RWPE1 (cell line): Measurements from ENCODE around the gene STX2.

Experiments used
- CTCF ChIA-PET: fragments of 350-600 bp; sonication (Branson Sonifier 250); formaldehyde crosslinking; extraction: SDS; loops from one replicate; lab custom pipeline; 2021; lab: Yijun Ruan, JAX
- POLR2A ChIA-PET: fragments of 400-600 bp; formaldehyde crosslinking; extraction: SDS; loops from one replicate; lab custom pipeline; 2020; ENCODE audit warnings: antibody characterized with exemption; ENCODE audit not compliant: low non-redundant PET; lab: Yijun Ruan, JAX
- DNase-seq: peaks from one replicate; pipeline ENCODE4 v3.0.0; 2012; ENCODE audit warnings: low spot score
- H3K27ac ChIP-seq: fragments of 450-650 bp; 2 replicates; pipeline ENCODE4 v1.5.1; 2017
- CTCF ChIP-seq: fragments of 450-650 bp; conservative IDR thresholded peaks from 2 replicates; pipeline ENCODE4 v1.5.1; 2017; ENCODE audit warnings: low read depth, mild to moderate bottlenecking

Gene STX2

GRCh38 chr12:130748786-130749185, 90.3 kb downstream of the STX2 start:
- CTCF ChIA-PET, result interaction anchor here (0.6 to 2.0 kb wide), 21 partner anchors 8 to 946 kb away, joined by 3 to 12 read pairs (median 4); no protein-coding TSS in a partner anchor
- TF ChIP-seq CTCF, result no peak
- no peak for DNase-seq
- H3K27ac ChIP-seq, result no peak overlapping the region
- POLR2A ChIA-PET, result no interaction called here

DNA sequence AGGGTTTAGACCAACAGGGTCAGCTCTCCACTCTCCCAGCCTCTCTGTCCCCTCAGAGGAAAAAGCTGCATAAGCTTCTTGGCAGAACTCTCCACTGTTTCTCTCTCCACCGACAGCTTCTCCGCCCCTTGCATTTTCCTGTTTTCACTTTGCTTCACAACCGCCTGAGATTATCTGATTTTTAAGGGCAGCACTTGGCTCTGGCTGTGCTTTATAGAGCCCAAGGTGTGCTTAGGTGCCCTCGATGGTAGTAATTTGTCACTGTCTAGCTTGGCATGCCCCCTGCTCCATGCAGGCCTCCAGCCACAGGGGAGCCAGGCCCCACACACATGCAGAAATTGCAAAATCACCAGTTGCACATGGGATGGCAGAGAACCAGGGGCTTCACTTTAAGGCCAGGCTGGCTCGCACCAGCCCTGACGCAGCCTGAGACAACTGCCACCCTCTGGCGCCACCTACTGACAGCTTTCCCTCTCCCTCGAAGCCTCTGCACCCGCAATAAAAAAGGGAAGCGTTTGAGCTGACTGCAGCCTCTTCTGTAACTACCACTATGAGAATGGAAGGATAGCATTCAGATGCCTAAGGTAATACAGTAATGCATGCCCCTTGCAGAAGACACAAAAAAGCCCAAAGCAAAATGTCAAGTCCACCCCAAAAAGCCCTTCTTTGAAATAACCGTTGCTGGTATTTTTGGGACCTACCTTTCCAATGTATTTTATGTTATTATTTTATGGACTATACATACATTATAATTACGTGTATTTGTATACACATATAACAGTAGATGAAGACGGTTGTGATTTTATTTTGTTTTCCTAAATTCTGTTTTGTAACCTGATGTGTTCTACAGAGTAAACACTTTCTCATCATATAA, 90.9 kb downstream of the STX2 start:
- TF ChIP-seq CTCF, result peak; percentile 85
- DNase-seq, result peak; percentile 64
- ChIA-PET CTCF (interaction anchor here (0.6 to 2.0 kb wide), 29 partner anchors 8 to 946 kb away, joined by 3 to 12 read pairs (median 4); no protein-coding TSS in a partner anchor), POLR2A (no interaction called here)
- H3K27ac ChIP-seq, result no peak overlapping the region

DNA sequence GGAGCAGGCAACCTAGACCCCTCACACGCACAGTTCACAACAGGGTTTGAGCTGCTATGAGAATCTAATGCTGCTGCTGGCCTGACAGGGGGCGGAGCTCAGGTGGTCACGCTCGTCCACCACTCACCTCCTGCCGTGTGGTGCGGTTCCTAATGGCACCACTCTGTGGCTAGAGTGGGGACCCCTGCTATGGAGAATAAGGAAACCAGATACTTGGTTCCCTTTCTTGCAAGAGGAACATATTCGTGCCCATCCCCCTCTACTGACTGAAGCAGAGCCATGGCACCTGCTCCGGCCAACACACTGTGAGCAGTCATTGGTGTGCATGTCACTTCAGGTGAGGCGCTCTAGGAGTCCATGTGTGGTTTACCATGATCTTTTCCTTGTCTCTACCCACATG, 92.5 kb downstream of the STX2 start:
- ChIA-PET POLR2A (no interaction called here), CTCF (interaction anchor here (2.0 kb wide), 1 partner anchor 85 kb away, joined by 12 read pairs; no protein-coding TSS in a partner anchor)
- no peak for DNase-seq

DNA sequence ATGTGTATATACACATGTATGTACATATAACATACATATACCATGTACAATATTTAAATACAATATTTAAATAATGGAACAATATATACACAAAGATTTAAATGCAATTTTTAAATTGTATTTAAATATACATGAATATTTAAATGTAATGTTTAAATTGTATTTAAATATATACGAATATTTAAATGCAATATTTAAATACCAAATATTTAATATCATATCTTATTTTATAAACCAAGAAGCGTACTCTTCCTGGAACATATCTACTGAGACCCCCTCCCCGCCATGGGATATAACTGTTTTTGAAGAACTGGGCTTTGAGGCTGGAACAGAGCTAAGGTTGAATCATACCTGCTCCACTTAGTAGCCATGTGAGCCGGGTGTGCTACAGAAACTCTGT, 93.1 kb downstream of the STX2 start:
- no peak for TF ChIP-seq CTCF
- DNase-seq, result no peak
- ChIA-PET POLR2A (no interaction called here), CTCF (no interaction called here)
- no peak overlapping the region for H3K27ac ChIP-seq

More for the DNA sequence above, 92.5 kb downstream of the STX2 start:
- no peak for TF ChIP-seq CTCF
- no peak overlapping the region for H3K27ac ChIP-seq

GRCh38 chr12:130744274-130744673, 94.8 kb downstream of the STX2 start:
- POLR2A ChIA-PET, result no interaction called here
- CTCF ChIA-PET, result no interaction called here

DNA sequence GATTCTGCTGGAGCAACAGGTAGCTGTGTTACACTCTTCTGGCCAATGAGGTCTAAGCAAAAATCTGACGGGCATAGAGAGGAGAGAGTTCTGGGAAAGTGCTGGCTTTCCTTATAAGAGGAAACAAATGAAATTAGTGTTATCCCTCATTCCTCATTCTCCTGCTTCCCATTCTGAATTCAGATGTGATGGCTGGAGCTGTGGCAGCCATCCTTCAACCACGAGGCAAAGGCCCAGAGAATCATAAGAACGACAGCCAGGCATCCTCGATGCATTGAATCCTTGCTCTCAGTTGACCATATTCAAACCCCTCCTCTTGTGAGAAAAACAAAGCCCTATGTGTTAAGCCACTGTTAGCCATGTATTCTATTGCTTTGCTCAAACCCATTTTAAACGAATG, 95.4 kb downstream of the STX2 start:
- ChIA-PET CTCF (no interaction called here), POLR2A (no interaction called here)
- TF ChIP-seq CTCF, result no peak
- DNase-seq, result no peak
- no peak overlapping the region for H3K27ac ChIP-seq

More at GRCh38 chr12:130744274-130744673, 94.8 kb downstream of the STX2 start:
- no peak overlapping the region for H3K27ac ChIP-seq
- TF ChIP-seq CTCF, result no peak
- no peak for DNase-seq
